ENCODE measurements around the gene GATAD2B.

The GATAD2B gene

DNA sequence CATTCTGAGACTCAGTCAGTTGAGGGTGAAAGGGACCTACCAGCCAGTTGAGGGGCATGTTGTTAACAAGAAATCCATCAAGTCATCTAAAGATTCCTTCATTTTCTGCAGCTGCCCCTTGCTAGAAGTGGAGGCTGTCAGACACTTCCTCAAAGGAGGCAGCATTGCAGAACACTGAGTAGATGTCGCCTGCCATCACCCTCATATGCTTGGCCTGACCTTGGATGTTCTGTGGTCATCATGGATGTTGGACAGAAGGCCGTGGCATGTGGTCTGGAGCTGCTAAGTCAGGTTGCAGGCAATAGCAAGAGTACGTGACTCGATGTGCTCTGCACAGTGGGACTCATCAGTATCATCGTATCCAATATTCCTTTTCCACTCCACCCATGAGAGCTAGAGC lies 70.6 kb downstream of the GATAD2B start:
- Histone ChIP-seq H3K79me2 (ENCODE audit: insufficient read depth, low read length) (peaks cover 6% of the 10 kb centered on the region), H3F3A (ENCODE audit: insufficient read depth, low read length) (no peaks in the 10 kb centered on the region), H3K9ac (ENCODE audit: low read length) (no peak overlapping the region), H3K27ac (ENCODE audit: low read depth, low read length, poor library complexity, severe bottlenecking) (peak overlapping the region; percentile 14), H2AFZ (ENCODE audit: low read length) (no peak overlapping the region), H3K4me3 (ENCODE audit: low read depth, low read length, poor library complexity, severe bottlenecking) (no peak overlapping the region), H3K4me1 (ENCODE audit: insufficient read depth, low read length, severe bottlenecking) (peaks cover 51% of the 10 kb centered on the region), H3K27me3 (ENCODE audit: insufficient read depth, low read length) (no peaks in the 10 kb centered on the region), H3K4me2 (ENCODE audit: low read length) (no peak overlapping the region), H4K20me1 (ENCODE audit: insufficient read depth, low read length) (no peaks in the 10 kb centered on the region), H3K9me2 (ENCODE audit: low read depth, low read length) (no peaks in the 10 kb centered on the region), H3K36me3 (ENCODE audit: insufficient read depth, low read length) (peaks cover 17% of the 10 kb centered on the region; the same call in 1 of the 2 replicates), H3K9me3 (ENCODE audit: low read length) (no peaks in the 10 kb centered on the region)
- TF ChIP-seq, protein P1, sequence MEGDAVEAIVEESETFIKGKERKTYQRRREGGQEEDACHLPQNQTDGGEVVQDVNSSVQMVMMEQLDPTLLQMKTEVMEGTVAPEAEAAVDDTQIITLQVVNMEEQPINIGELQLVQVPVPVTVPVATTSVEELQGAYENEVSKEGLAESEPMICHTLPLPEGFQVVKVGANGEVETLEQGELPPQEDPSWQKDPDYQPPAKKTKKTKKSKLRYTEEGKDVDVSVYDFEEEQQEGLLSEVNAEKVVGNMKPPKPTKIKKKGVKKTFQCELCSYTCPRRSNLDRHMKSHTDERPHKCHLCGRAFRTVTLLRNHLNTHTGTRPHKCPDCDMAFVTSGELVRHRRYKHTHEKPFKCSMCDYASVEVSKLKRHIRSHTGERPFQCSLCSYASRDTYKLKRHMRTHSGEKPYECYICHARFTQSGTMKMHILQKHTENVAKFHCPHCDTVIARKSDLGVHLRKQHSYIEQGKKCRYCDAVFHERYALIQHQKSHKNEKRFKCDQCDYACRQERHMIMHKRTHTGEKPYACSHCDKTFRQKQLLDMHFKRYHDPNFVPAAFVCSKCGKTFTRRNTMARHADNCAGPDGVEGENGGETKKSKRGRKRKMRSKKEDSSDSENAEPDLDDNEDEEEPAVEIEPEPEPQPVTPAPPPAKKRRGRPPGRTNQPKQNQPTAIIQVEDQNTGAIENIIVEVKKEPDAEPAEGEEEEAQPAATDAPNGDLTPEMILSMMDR (IDR thresholded peaks at IDR 0.05; ENCODE audit: low read length), result no peak
- no peak for TF ChIP-seq EZH2 (IDR thresholded peaks at IDR 0.05; ENCODE audit: borderline replicate concordance, low read length)

DNA sequence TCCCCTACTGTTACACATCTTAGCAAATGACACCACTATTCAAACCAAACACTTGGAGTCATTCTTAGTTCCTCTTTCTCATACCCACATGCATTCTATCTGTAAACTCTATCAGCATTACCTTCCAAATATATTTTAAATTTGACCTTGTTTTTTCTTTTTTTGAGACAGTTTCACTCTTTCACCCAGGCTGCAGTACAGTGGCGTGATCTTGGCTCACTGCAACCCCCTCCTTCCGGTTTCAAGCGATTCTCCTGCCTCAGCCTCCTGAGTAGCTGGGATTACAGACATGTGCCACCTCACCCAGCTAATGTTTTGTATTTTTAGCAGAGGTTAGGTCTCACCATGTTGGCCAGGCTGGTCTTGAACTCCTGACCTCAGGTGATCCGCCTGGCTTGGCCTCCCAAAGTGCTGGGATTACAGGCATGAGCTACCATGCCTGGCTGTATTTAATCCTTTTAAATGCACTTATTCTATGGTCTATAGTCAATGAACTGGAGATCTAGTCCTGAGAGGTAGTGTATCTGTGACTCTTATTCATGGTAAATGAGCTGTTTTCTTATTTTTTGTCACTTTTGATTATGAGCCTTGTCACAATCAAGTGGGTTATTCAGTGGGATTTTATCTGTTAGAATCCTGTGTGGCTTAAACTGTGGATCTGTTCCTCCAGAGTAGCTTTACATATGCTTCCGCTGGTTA lies 73.1 kb downstream of the GATAD2B start:
- H3K4me1 ChIP-seq (ENCODE audit: insufficient read depth, low read length, severe bottlenecking), result peaks cover 42% of the 10 kb centered on the region
- H3K4me3 ChIP-seq (ENCODE audit: low read depth, low read length, poor library complexity, severe bottlenecking), result no peak overlapping the region
- no peaks in the 10 kb centered on the region for H3F3A ChIP-seq (ENCODE audit: insufficient read depth, low read length)
- H3K9me3 ChIP-seq (ENCODE audit: low read length), result no peaks in the 10 kb centered on the region
- peaks cover 17% of the 10 kb centered on the region; the same call in 1 of the 2 replicates for H3K36me3 ChIP-seq (ENCODE audit: insufficient read depth, low read length)
- no peak for TF ChIP-seq EZH2 (IDR thresholded peaks at IDR 0.05; ENCODE audit: borderline replicate concordance, low read length)
- TF ChIP-seq, protein P1 (IDR thresholded peaks at IDR 0.05; ENCODE audit: low read length), result no peak
- no peaks in the 10 kb centered on the region for H3K27me3 ChIP-seq (ENCODE audit: insufficient read depth, low read length)
- peak overlapping the region; percentile 93 for H3K27ac ChIP-seq (ENCODE audit: low read depth, low read length, poor library complexity, severe bottlenecking)
- H3K4me2 ChIP-seq (ENCODE audit: low read length), result peak overlapping the region; percentile 35
- no peaks in the 10 kb centered on the region for H4K20me1 ChIP-seq (ENCODE audit: insufficient read depth, low read length)
- peaks cover 2% of the 10 kb centered on the region for H3K79me2 ChIP-seq (ENCODE audit: insufficient read depth, low read length)
- H3K9me2 ChIP-seq (ENCODE audit: low read depth, low read length), result no peaks in the 10 kb centered on the region
- peak overlapping the region; percentile 43; the same call in 1 of the 2 replicates for H3K9ac ChIP-seq (ENCODE audit: low read length)
- no peak overlapping the region for H2AFZ ChIP-seq (ENCODE audit: low read length)

DNA sequence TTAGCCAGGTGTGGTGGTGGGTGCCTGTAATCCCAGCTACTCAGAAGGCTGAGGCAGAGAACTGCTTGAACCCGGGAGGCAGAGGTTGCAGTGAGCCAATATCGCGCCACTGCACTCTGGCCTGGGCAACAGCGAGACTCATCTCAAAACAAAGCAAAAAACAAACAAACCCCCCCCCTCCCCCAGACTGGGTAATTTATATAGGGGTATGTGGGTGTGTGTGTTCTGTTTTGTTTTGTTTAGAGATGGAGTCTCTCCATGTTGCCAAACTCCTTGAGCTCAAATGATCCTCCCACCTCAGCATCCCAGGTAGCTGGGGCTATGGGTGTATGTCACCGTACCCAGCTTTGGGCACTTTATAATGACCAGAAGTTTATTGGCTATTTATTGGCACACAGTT lies 74.0 kb downstream of the GATAD2B start:
- H3K36me3 ChIP-seq (ENCODE audit: insufficient read depth, low read length), result peaks cover 17% of the 10 kb centered on the region; the same call in 1 of the 2 replicates
- H3F3A ChIP-seq (ENCODE audit: insufficient read depth, low read length), result no peaks in the 10 kb centered on the region
- H3K9me3 ChIP-seq (ENCODE audit: low read length), result no peaks in the 10 kb centered on the region
- peak overlapping the region; percentile 93 for H3K27ac ChIP-seq (ENCODE audit: low read depth, low read length, poor library complexity, severe bottlenecking)
- H2AFZ ChIP-seq (ENCODE audit: low read length), result no peak overlapping the region
- H4K20me1 ChIP-seq (ENCODE audit: insufficient read depth, low read length), result no peaks in the 10 kb centered on the region
- peak overlapping the region; percentile 2; the same call in 1 of the 2 replicates for H3K4me2 ChIP-seq (ENCODE audit: low read length)
- H3K27me3 ChIP-seq (ENCODE audit: insufficient read depth, low read length), result no peaks in the 10 kb centered on the region
- TF ChIP-seq EZH2 (IDR thresholded peaks at IDR 0.05; ENCODE audit: borderline replicate concordance, low read length), result no peak
- TF ChIP-seq, protein P1 (IDR thresholded peaks at IDR 0.05; ENCODE audit: low read length), result no peak
- H3K9ac ChIP-seq (ENCODE audit: low read length), result no peak overlapping the region; the same call in 1 of the 2 replicates
- no peak overlapping the region for H3K4me3 ChIP-seq (ENCODE audit: low read depth, low read length, poor library complexity, severe bottlenecking)
- peaks cover 4% of the 10 kb centered on the region; the same call in 1 of the 2 replicates for H3K79me2 ChIP-seq (ENCODE audit: insufficient read depth, low read length)
- H3K4me1 ChIP-seq (ENCODE audit: insufficient read depth, low read length, severe bottlenecking), result peaks cover 34% of the 10 kb centered on the region
- no peaks in the 10 kb centered on the region for H3K9me2 ChIP-seq (ENCODE audit: low read depth, low read length)

Measured in OCI-LY1 (cell line).